Measurements from ENCODE around the gene MGAT5.

Gene MGAT5

DNA sequence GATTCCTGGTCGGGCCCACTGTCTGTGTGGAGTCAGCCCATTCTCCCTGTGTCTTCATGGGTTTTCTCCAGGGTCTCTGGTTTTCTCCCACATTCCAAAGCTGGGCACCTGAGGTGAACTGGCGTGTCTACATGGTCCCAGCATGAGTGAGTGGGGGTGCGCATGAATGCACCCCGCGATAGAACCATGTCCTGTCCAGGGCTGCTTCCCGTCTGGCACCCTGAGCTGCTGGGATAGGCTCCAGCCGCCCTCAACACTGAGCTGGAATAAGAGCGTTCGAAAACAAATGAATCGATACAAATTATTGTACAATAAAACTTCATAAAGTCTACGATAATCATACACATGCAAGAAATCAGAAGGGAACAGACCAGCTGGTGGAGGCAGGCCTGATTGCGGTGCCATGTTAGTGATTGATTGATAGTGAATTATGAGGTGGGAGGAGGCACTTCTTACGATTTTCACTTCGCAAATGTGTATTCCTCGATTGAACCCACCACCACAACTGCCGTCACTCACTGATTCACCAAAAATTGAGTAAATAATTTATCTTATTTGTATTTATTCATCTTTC is 186.6 kb downstream of the MGAT5 start:
- no peak overlapping the region for H3K4me3 ChIP-seq (ENCODE audit: low read depth, low read length)

DNA sequence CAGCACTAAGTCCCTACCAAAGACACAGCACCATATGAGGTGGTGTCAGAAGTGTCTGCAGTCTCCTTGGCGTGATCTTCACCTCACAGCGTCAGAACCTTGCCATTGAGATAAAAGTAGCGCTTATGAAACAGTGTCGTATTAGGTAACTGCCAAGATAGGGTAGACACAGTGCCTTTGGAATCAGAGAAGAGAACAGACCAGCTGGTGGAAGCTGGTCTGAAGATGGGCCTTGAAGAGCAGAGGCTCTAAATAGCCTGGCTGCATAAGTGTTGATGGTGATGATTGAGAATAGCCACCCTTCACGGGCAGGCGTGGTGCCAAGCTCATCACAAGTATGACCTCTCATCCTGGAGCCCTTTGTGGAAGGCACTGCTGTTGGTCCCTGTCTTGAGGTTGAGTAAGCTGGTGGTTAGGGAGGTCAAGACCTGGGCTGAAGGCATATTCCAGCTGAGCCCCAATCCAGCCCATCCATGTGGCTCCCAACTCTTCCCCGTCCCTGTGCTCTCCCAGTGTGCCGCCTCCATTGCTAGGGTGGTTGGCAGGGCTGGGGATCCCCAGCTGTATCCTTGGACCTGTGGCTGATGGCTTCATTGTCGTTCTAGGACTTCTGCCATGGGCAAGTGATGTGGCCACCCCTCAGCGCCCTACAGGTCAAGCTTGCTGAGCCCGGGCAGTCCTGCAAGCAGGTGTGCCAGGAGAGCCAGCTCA is 187.4 kb downstream of the MGAT5 start:
- no peak overlapping the region for H3K4me3 ChIP-seq (ENCODE audit: low read depth, low read length)

DNA sequence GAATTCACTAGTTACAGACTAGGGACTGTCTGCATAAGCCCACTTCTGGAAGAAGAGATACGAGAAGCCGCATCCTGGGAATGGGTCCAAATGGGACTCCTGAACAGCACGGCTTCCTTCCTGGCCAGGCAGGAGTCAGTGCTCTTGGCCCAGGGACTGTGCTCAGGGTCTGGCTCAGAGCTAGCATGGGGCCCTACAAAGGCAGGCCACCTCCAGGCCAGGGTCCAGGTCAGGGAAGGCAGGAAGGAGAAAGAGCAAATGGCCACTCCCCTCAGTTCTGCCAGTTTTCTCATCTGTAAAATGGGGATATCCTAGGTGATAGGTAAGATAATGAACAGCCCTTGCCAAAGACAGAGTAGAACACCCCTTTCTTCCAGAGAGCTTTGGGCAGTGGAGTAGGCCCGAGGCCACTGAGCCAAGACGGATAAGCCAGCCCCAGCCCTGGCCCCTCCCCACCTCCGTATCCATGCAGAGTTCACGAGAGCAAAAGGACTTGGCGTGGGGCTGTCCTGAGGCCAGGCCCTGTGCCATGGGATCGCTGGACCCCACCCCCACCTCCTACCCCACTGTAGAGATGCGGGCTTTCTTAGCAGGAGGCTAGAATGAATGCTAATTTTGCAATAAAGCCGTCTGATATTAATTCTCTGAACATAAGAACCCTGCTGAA is 190.1 kb downstream of the MGAT5 start:
- no peak overlapping the region for H3K4me3 ChIP-seq (ENCODE audit: low read depth, low read length)

DNA sequence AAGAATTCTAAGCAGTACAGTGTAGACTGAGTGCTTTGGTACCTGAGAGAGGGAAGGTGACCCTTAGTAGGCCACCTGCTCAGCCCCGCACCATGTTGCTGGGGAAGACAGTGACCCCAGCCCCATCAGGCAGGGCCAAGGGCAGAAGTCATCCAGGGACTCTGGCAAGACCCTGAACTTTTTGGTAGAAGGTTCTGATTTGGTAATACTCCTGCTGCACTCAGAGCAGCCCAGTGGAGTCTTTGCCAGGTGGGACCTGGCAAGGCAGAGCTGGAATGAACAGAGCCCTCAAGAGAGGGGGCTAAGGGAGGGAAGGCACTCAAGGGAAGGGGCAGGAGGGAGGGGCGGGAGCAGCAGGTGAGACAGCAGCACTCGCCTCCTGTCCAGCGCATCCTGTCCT is 191.2 kb downstream of the MGAT5 start:
- no peak overlapping the region for H3K4me3 ChIP-seq (ENCODE audit: low read depth, low read length)

DNA sequence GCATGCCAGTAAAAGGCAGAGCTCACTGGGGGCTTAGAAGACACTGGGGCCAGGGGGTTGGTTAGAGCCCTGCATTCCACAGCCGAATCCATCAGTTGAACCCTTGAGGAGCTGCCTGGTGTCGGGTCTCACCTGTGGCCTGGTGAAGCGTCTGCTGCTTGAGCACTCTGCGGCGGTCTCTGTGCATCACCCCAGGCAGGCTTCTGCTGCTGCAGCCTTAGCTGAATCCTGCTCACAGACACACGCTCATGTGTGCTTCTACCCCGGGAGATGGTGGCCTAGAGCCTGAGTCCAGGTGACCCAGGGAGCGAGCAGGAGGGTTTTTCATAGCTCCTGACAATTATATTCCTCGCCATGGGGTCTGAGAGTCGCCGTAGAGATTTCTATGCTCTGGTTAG is 192.1 kb downstream of the MGAT5 start:
- H3K4me3 ChIP-seq (ENCODE audit: low read depth, low read length), result no peak overlapping the region

DNA sequence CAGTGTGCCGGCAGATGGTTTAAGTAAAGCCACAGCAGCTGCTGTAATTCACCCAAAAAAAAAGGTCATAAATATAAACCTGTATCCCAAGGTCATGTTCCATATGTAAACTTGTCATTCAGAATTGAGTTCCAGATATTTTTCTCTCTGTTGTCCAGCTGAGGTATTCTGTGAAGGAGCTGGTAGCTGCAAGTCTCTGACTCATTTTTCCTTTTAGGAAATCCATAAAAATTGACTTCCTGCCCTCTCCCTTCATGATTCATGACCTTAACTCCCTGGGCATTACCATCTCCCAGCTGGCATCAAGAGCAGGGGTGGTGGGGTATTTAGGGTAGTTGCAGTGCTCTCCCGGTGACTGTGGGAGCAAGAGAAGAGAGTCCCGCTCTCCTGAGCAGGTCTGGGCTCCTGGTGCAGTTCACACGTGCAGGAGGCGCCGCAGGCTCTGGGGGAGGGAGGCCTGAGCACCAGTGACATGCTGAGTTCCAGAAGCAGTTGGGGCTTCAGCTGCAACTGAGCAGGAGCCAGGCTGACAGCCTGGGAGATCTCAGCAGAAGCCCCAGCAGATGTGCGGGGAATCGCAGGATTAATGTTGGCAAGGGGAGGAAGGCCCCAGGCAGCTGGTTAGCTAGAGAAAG is 192.6 kb downstream of the MGAT5 start:
- no peak overlapping the region for H3K4me3 ChIP-seq (ENCODE audit: low read depth, low read length)

DNA sequence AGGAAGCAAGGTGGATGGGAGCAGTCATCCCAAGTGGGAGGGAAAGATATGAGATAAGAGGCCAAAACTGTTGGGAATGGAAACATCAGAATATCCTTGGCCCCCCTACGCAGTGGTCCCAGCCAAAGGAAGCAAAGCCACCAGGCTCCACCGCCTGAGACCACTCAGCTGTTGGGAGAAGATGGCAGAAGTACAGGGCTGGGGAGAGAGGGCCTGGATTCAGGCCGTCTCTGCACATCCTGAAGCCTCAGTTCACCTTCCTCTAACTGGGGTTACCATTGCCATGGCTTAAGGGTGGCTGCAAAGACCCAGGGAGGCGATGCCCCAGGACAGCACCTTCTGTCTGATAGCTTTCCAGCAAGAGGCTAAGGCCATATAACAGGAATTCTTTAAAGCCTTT is 193.8 kb downstream of the MGAT5 start:
- no peak overlapping the region for H3K4me3 ChIP-seq (ENCODE audit: low read depth, low read length)

DNA sequence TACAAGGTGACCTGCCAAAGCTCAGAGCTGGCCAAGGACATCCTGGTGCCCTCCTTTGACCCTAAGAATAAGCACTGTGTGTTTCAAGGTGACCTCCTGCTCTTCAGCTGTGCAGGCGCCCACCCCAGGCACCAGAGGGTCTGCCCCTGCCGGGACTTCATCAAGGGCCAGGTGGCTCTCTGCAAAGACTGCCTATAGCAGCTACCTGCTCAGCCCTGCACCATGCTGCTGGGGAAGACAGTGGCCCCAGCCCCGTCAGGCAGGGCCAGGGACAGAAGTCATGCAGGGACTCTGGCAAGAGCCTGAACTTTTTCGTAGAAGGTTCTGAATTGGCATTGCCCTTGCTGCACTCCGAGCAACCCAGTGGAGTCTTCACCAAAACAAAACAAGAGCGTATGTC is 194.8 kb downstream of the MGAT5 start:
- no peak overlapping the region for H3K4me3 ChIP-seq (ENCODE audit: low read depth, low read length)

DNA sequence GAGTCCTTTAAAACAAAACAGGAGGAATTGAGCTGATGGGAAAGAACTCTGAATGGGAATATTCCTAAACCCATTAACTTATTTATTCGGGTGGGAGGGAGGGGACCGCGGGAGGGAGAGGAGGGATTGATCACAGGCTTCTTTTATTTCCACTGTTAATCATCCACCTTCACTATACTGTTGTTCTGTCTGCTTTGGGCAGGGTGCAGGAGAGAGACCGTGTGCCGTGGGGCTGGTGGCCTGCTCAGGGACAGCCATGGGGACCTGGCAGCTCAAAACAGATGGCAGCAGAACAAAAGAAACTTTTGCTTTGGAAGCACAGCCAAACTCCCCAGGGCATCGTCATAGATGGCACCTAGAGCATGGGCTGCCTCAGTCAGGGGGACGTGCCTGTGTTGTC is 195.3 kb downstream of the MGAT5 start:
- H3K4me3 ChIP-seq (ENCODE audit: low read depth, low read length), result no peak overlapping the region

DNA sequence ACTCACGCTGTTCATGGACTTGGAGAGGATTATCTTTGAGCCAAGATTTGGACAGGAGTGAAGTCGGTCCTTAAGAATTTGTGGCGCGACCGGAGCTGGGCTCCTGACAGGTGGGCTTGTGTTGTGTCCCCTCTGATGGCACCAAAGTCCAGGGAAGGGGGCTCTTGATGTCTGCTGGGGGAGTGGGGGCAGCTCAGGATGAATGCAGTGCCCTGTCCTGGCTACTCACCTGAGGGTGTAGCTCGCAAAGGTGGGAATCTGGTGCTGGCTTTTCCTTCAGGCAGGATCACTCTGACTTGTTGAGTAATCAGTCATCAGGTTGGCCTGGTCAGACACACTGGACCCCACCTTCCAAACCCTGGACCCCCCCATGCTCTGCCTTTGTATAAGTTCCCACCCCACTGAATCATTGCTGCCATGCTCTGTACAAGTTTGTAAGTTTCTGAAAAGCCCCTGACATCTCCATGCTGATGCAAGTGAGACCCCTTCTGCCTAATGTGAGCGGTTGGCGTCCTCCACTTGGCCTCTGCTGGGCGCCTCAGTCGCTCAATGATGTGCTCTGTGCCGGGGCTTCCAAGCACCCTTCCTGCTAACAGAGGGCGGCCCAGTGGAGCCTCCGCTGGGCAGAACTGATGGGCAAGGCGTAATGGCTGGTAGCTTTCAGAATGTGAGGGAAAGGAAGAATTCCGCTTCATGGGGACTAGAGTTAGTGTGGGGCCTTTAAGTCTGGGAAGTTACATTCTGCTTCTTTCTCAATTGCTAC is 196.1 kb downstream of the MGAT5 start:
- H3K4me3 ChIP-seq (ENCODE audit: low read depth, low read length), result no peak overlapping the region

DNA sequence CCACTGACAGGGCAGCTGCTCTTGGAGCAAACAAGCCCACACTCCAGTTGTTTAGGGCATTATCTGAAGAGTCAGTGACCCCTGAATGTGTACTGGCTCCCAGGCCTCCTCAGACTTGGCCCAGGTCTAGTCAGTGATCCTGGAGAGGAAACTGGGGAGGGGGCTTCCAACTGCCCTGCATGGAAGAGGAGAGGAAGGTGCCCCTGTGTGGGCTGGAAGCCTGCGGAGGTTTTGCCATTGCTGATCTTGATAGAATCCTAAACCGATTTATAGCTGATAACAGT is 197.4 kb downstream of the MGAT5 start:
- no peak overlapping the region for H3K4me3 ChIP-seq (ENCODE audit: low read depth, low read length)

DNA sequence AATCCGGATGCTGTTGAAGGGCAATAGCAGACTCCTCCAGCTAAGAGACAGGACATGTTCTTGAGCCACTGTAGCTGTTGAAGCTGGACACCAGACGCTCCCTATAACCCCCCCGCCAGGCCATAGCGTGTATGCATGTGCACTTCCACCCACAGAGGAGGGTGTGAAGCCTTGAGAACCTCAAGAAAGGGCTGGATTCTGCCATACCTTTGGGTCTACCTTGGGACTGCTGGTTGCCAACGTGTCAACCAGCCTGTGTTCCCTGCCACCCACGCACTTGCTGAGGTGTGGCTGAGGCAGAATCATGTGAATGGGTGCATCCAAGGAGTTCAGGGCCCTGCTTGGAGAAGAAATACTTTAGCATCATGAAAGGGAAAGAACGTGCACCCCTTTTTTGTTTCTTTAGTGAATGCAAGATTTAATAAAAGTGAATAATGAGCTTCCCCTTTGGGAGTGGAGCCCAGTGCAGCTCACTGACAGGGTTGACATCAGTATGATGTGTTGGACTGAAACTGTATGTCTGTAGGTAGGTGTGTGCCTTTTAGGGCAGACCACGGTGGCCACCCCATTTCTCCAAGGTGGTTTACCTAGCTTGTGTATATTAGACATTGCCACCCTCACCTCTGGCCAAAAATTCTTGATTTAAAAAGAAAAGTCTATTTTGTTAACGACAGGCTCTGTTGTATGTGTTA is 198.3 kb downstream of the MGAT5 start:
- no peak overlapping the region for H3K4me3 ChIP-seq (ENCODE audit: low read depth, low read length)

DNA sequence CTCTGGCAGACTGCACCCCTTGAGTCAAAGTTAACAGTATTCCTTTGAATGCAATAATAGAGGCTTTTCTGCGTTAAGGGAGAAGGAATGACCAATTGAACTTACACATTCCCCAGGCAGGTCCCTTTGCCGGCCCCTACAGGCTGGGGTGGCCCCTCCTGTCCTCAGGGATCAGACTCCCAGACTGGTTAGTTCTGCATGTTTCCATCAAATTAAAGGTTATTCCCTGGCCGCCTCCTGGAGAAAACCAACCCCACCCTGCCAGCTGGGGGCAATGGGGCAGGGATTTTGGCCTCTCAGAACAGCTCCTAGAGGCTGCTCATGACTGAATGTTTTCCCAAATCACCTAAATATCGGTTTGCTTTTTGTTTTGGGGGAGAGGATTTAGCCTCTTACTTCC is 199.6 kb downstream of the MGAT5 start:
- no peak overlapping the region for H3K4me3 ChIP-seq (ENCODE audit: low read depth, low read length)

DNA sequence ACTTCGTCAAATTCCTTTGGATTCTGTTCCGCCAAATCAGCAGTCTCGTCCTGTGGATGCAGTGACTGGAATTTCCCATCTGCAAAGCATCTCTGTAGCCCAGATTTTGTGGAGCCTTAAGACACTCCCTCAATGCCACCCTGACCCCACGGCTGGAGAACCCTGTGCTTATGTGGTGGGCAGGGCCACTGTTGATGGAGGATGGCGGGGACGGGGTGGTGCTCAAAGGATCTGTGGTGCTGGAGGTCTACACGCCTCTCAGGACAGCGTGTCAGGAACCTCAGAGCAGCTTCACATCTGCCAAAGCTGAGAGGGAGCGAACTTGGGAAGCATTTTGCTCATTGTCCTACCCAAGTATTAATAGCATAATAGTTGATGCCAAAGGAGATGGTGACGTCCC is 200.1 kb downstream of the MGAT5 start:
- H3K4me3 ChIP-seq (ENCODE audit: low read depth, low read length), result no peak overlapping the region

DNA sequence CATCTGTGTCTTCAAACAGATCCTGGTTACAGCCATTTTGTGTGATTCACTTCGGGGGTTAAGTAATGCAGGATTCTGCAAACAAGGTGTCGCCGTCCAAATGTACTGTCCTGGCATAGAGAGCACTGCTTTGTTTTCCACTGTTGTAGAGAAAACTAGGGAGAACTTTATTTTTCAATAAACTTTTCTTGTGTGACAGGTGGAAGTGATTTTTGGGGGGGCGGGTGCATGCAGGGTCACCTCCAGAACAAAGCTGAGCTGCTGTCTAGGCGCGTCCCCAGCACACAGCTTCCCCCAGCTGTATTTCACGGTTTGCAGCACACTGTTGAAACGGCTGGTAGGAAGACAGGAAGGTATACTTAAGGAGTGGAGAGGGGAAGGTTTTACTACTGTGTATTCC is 200.6 kb downstream of the MGAT5 start:
- no peak overlapping the region for H3K4me3 ChIP-seq (ENCODE audit: low read depth, low read length)

DNA sequence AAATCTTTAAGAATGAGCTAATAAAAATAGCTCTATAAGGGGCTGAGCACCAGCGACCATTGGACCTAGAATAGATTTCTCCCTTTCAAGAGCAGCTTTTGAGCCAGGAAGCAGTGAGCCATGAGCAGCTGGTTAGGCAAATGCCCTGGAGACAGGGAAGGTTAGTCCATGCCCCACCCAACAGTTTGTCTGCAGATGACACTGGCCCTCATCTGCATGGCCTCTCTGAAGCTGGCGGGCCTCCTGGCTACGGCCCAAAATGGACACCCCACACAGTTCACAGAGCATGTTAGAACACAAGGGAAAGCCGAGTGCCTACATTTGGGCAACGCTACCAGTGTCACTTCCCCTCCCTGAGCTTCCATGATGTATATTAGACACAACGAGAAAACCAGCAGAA is 201.1 kb downstream of the MGAT5 start:
- H3K4me3 ChIP-seq (ENCODE audit: low read depth, low read length), result no peak overlapping the region

DNA sequence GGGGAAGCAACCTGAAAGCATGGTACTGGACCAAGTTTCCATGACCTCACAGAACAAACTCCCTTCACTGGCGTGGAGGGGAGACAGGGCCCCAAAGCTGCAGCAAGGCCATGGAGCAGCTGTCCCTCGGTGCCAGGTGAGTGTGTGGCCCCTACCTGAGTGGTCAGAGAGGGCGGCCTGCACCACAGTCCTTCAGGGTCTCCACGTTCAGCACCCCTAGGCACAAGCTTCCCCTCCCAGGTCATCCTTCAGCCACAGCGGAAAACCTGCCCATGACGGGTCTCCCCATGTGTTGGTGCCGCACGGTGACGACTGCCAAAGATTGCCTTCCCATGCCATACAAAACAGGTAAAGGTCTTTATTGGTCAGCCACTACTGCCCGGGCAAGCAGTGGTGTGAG is 201.6 kb downstream of the MGAT5 start:
- no peak overlapping the region for H3K4me3 ChIP-seq (ENCODE audit: low read depth, low read length)

DNA sequence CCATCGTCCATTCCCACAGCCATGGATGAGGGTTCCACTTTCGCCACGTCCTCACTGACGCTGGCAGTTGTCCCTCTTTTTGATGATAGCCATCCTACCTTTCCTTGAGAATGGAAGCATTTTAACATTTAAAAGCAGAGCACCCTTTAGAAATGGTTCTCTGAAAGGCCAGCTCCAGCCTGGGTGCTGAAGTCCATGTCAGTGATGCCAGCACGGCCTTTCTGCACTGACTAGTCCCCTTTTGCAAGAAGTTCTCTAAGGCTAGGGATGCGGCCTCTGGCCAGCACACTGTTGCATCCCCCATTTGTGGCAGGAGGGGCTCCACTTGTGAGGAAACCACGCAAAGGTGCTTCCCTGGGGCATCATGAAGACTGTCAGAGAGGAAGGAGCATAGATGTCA is 203.5 kb downstream of the MGAT5 start:
- H3K4me3 ChIP-seq (ENCODE audit: low read depth, low read length), result no peak overlapping the region

DNA sequence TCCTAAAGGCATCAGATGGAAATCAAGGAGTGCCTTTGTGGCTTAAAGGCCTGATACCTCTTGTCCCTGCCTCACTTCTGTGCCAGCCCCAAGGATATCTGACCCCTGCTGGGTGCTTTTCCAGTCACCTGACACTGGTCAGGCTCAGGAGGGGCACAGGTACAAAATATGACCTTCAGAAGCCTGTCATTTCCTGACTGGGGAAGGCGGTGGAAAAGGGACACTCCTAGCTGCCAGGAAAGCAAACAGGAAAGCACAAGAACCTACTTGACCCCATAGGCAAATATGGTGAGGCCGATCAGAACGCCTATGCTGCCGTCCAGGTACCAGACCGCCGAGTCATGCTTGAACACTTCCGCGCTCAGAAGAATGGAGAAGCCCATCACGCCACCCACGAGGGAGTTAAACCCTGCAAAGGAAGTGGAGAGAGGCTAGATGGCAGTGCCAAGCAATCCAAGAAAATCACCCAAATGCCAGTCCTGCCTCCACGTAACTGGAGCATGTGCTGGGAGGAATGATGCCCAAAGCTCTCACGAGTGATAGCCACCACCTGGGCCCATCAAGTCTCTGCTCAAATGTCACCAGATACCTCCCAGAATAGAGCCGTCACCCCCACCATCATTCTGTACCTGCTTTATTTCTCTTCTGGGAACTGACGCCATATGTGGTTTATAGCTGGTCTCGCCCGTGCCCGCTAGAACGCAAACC is 204.0 kb downstream of the MGAT5 start:
- H3K4me3 ChIP-seq (ENCODE audit: low read depth, low read length), result no peak overlapping the region

DNA sequence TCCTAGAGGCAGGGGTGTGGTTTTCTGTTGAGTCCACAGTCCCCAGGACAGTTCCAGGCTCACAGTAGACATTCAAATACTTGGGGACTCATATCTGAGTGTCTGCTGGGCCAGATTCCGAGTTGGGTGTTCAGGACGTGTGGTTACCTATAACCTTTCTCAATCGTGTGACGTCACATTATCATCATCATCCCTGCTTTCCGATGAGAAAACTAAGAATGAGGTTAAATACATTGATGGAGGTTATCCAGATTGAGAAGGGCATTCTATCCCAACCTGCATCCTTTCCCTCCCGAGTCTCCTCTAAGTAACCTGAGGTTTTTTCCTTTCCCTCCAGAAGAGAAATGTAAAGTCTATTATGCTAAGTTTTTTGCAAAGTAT is 204.6 kb downstream of the MGAT5 start:
- no peak overlapping the region for H3K4me3 ChIP-seq (ENCODE audit: low read depth, low read length)
